ENCODE results near the gene SYNE3. TPM values are rescaled to one million over a fixed set of nuclear protein-coding genes. Genes with fewer than 3 reads are reported as not detected.

Gene SYNE3
- total and polyA plus RNA-seq, 2 donors (not counting 1 experiment from before 2014, with no cell fraction given) = 4.9 to 24.1 TPM

- H2AFZ ChIP-seq (ENCODE audit: low read length) = no peak overlapping the region
- H3K27me3 ChIP-seq (ENCODE audit: control insufficient read depth, insufficient read depth, low read length) = no peaks in the 10 kb centered on the region
- H3K36me3 ChIP-seq (ENCODE audit: control insufficient read depth, insufficient read depth, low read length) = no peaks in the 10 kb centered on the region
- H4K20me1 ChIP-seq (ENCODE audit: control insufficient read depth, extremely low read depth, insufficient read depth, low read length) = no peaks in the 10 kb centered on the region
- H3K4me1 ChIP-seq (ENCODE audit: control insufficient read depth, extremely low read depth, insufficient read depth, low read length) = no peaks in the 10 kb centered on the region
- H3K9ac ChIP-seq (ENCODE audit: insufficient read depth, low read length) = no peak overlapping the region
- DNase-seq (ENCODE audit: low read depth in 2 of 2) = no peak
- H3K79me2 ChIP-seq (ENCODE audit: control insufficient read depth, insufficient read depth, low read length) = no peaks in the 10 kb centered on the region
- H3K4me3 ChIP-seq (replicated peaks in 1 of 4; ENCODE audit: control extremely low read depth in 1 of 4, insufficient read depth in 1 of 4, low read depth in 3 of 4, low read length in 4 of 4) = no peak overlapping the region
- TF ChIP-seq, protein P1, sequence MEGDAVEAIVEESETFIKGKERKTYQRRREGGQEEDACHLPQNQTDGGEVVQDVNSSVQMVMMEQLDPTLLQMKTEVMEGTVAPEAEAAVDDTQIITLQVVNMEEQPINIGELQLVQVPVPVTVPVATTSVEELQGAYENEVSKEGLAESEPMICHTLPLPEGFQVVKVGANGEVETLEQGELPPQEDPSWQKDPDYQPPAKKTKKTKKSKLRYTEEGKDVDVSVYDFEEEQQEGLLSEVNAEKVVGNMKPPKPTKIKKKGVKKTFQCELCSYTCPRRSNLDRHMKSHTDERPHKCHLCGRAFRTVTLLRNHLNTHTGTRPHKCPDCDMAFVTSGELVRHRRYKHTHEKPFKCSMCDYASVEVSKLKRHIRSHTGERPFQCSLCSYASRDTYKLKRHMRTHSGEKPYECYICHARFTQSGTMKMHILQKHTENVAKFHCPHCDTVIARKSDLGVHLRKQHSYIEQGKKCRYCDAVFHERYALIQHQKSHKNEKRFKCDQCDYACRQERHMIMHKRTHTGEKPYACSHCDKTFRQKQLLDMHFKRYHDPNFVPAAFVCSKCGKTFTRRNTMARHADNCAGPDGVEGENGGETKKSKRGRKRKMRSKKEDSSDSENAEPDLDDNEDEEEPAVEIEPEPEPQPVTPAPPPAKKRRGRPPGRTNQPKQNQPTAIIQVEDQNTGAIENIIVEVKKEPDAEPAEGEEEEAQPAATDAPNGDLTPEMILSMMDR (conservative IDR thresholded peaks at IDR 0.05 in 1 of 2, IDR thresholded peaks at IDR 0.05 in 1 of 2; ENCODE audit: low read depth in 1 of 2, low read length in 2 of 2) = no peak
- no peak for TF ChIP-seq EZH2 (IDR thresholded peaks at IDR 0.05; ENCODE audit: low read length, missing control alignments)
- no peak overlapping the region for H3K4me2 ChIP-seq (ENCODE audit: extremely low read depth, insufficient read depth, low read length)
- H3K9me3 ChIP-seq (ENCODE audit: control insufficient read depth, insufficient read depth, low read depth, low read length) = no peaks in the 10 kb centered on the region
- no peak overlapping the region for H3K27ac ChIP-seq (ENCODE audit: insufficient read depth, low read length)
Observed at GRCh38 chr14:95553141-95553540, 36.7 kb upstream of the SYNE3 start.

DNA sequence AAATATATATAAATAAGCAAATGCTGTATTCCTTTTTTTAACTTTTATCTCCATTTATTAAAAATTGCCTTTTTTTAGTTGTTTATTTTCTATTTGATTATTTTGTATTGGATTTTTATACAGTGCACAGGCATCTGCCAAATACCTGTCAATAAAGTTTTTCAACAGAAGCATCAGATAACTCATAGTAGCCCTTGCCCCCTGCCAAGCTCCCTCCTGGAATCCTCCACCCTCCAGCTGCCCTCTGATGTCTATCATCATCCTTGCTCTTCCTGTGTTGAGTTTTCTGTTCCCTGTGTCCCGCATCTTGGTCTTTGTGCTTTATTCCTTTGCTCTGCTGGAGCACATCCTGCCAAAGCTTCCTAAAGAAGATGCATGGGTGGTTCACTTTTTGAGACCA is 35.0 kb upstream of the SYNE3 start:
- Histone ChIP-seq H3K4me1 (ENCODE audit: control insufficient read depth, extremely low read depth, insufficient read depth, low read length) (no peaks in the 10 kb centered on the region), H3K4me2 (ENCODE audit: extremely low read depth, insufficient read depth, low read length) (no peak overlapping the region)

GRCh38 chr14:95549656-95550585 is 33.5 kb upstream of the SYNE3 start:
- no peak for DNase-seq (ENCODE audit: low read depth in 2 of 2)
- TF ChIP-seq, protein P1 (conservative IDR thresholded peaks at IDR 0.05 in 1 of 2, IDR thresholded peaks at IDR 0.05 in 1 of 2; ENCODE audit: low read depth in 1 of 2, low read length in 2 of 2) = no peak
- no peak for TF ChIP-seq EZH2 (IDR thresholded peaks at IDR 0.05; ENCODE audit: low read length, missing control alignments)

More for the DNA sequence above, 35.0 kb upstream of the SYNE3 start:
- DNase-seq (ENCODE audit: low read depth in 2 of 2) = no peak
- Histone ChIP-seq H2AFZ (ENCODE audit: low read length) (no peak overlapping the region), H4K20me1 (ENCODE audit: control insufficient read depth, extremely low read depth, insufficient read depth, low read length) (no peaks in the 10 kb centered on the region), H3K27me3 (ENCODE audit: control insufficient read depth, insufficient read depth, low read length) (no peaks in the 10 kb centered on the region), H3K9me3 (ENCODE audit: control insufficient read depth, insufficient read depth, low read depth, low read length) (no peaks in the 10 kb centered on the region), H3K36me3 (ENCODE audit: control insufficient read depth, insufficient read depth, low read length) (no peaks in the 10 kb centered on the region), H3K27ac (ENCODE audit: insufficient read depth, low read length) (no peak overlapping the region), H3K4me3 (replicated peaks in 1 of 4; ENCODE audit: control extremely low read depth in 1 of 4, insufficient read depth in 1 of 4, low read depth in 3 of 4, low read length in 4 of 4) (no peak overlapping the region), H3K9ac (ENCODE audit: insufficient read depth, low read length) (no peak overlapping the region), H3K79me2 (ENCODE audit: control insufficient read depth, insufficient read depth, low read length) (no peaks in the 10 kb centered on the region)
- TF ChIP-seq, protein P1 (conservative IDR thresholded peaks at IDR 0.05 in 1 of 2, IDR thresholded peaks at IDR 0.05 in 1 of 2; ENCODE audit: low read depth in 1 of 2, low read length in 2 of 2) = no peak
- no peak for TF ChIP-seq EZH2 (IDR thresholded peaks at IDR 0.05; ENCODE audit: low read length, missing control alignments)

More at GRCh38 chr14:95549656-95550585, 33.5 kb upstream of the SYNE3 start:
- H3K4me3 ChIP-seq (replicated peaks in 1 of 4; ENCODE audit: control extremely low read depth in 1 of 4, insufficient read depth in 1 of 4, low read depth in 3 of 4, low read length in 4 of 4) = no peak overlapping the region
- H2AFZ ChIP-seq (ENCODE audit: low read length) = no peak overlapping the region
- peaks cover 2% of the 10 kb centered on the region for H3K9me3 ChIP-seq (ENCODE audit: control insufficient read depth, insufficient read depth, low read depth, low read length)
- H4K20me1 ChIP-seq (ENCODE audit: control insufficient read depth, extremely low read depth, insufficient read depth, low read length) = no peaks in the 10 kb centered on the region
- no peak overlapping the region for H3K9ac ChIP-seq (ENCODE audit: insufficient read depth, low read length)
- no peaks in the 10 kb centered on the region for H3K27me3 ChIP-seq (ENCODE audit: control insufficient read depth, insufficient read depth, low read length)
- no peaks in the 10 kb centered on the region for H3K36me3 ChIP-seq (ENCODE audit: control insufficient read depth, insufficient read depth, low read length)
- no peak overlapping the region for H3K4me2 ChIP-seq (ENCODE audit: extremely low read depth, insufficient read depth, low read length)
- H3K27ac ChIP-seq (ENCODE audit: insufficient read depth, low read length) = no peak overlapping the region
- H3K79me2 ChIP-seq (ENCODE audit: control insufficient read depth, insufficient read depth, low read length) = no peaks in the 10 kb centered on the region
- peaks cover 3% of the 10 kb centered on the region for H3K4me1 ChIP-seq (ENCODE audit: control insufficient read depth, extremely low read depth, insufficient read depth, low read length)
